IMR-90 (cell line): Measurements from ENCODE around the gene PRSS53.
A peak's percentile ranks its signal among the peaks of the same experiment; 100 is the strongest.

ENCODE experiments used
- CEBPB ChIP-seq: IDR thresholded peaks from 2 replicates; pipeline ENCODE4 v1.6.1; 2012; ENCODE audit warnings: low read depth, low read length, improper control_type of control experiment
- CTCF ChIP-seq: conservative IDR thresholded peaks from 2 replicates; pipeline ENCODE4 v1.5.1; 2012; ENCODE audit warnings: mild to moderate bottlenecking, low read depth, low read length, improper control_type of control experiment
- FOS ChIP-seq: fragments of 150-350 bp; IDR thresholded peaks from 2 replicates; pipeline ENCODE4 v1.6.1; 2016; ENCODE audit warnings: low read depth, low read length
- MAFK ChIP-seq: IDR thresholded peaks from 2 replicates; pipeline ENCODE4 v1.6.1; 2012; ENCODE audit warnings: low read depth, low read length, improper control_type of control experiment
- MAZ ChIP-seq: IDR thresholded peaks from 2 replicates; pipeline ENCODE4 v1.6.1; 2012; ENCODE audit warnings: low read depth, mild to moderate bottlenecking, low read length, improper control_type of control experiment, moderate library complexity, borderline replicate concordance
- MXI1 ChIP-seq: IDR thresholded peaks from 2 replicates; pipeline ENCODE4 v1.6.1; 2012; ENCODE audit warnings: low read depth, mild to moderate bottlenecking, low read length, moderate library complexity, borderline replicate concordance
- POLR2A ChIP-seq: IDR thresholded peaks from 2 replicates; pipeline ENCODE4 v1.6.1; 2012; ENCODE audit warnings: mild to moderate bottlenecking, low read depth, low read length
- RCOR1 ChIP-seq: IDR thresholded peaks from 2 replicates; pipeline ENCODE4 v1.6.1; 2012; ENCODE audit warnings: mild to moderate bottlenecking, low read length, improper control_type of control experiment; ENCODE audit not compliant: insufficient replicate concordance
- SMC3 ChIP-seq: fragments of 150-350 bp; IDR thresholded peaks from 2 replicates; pipeline ENCODE4 v1.6.1; 2016; ENCODE audit warnings: low read depth, mild to moderate bottlenecking, antibody characterized with exemption, low read length, moderate library complexity

GRCh38 chr16:31052114-31052513 lies 36.6 kb downstream of the PRSS53 start:
- TF ChIP-seq CTCF (no peak), MXI1 (no peak), RCOR1 (peak; percentile 29), SMC3 (no peak), FOS (peak; percentile 88), MAFK (no peak), CEBPB (no peak), POLR2A (peak; percentile 31; the same call in 1 of the 2 replicates), MAZ (peak; percentile 28; the same call in 1 of the 2 replicates)
